NCI-H345 treated with DMSO at 0.1 percent for 48 hours (cell line): Measurements from ENCODE around the gene SUGP2.

ENCODE experiments used
- DNase-seq: peaks from one replicate; lab custom pipeline; 2025; ENCODE audit not compliant: unreplicated experiment; lab: John Stamatoyannopoulos, UW

SUGP2 gene

GRCh38 chr19:19059837-19060611 lies 26.7 kb upstream of the SUGP2 start:
- no peak for DNase-seq

GRCh38 chr19:19059018-19059836 lies 25.9 kb upstream of the SUGP2 start:
- DNase-seq = no peak

GRCh38 chr19:19057720-19058119 lies 24.4 kb upstream of the SUGP2 start:
- no peak for DNase-seq

- DNase-seq = no peak
Observed at GRCh38 chr19:19057317-19057716, 24.0 kb upstream of the SUGP2 start.

GRCh38 chr19:19056636-19057275 lies 23.4 kb upstream of the SUGP2 start:
- no peak for DNase-seq

- DNase-seq = no peak
Observed at GRCh38 chr19:19055701-19056100, 22.4 kb upstream of the SUGP2 start.

- no peak for DNase-seq
Observed at GRCh38 chr19:19054939-19055440, 21.7 kb upstream of the SUGP2 start.

- DNase-seq = no peak
Observed at GRCh38 chr19:19054315-19054938, 21.1 kb upstream of the SUGP2 start.

GRCh38 chr19:19053508-19054314 lies 20.4 kb upstream of the SUGP2 start:
- no peak for DNase-seq

- DNase-seq = no peak
Observed at GRCh38 chr19:19052921-19053320, 19.6 kb upstream of the SUGP2 start.

GRCh38 chr19:19051478-19052213 lies 18.3 kb upstream of the SUGP2 start:
- no peak for DNase-seq

- DNase-seq = no peak
Observed at GRCh38 chr19:19050731-19051130, 17.4 kb upstream of the SUGP2 start.

GRCh38 chr19:19050104-19050503 lies 16.8 kb upstream of the SUGP2 start:
- DNase-seq = no peak

GRCh38 chr19:19049406-19049805 lies 16.1 kb upstream of the SUGP2 start:
- no peak for DNase-seq

- DNase-seq = no peak
Observed at GRCh38 chr19:19043881-19044280, 10.6 kb upstream of the SUGP2 start.

GRCh38 chr19:19043481-19043880 lies 10.2 kb upstream of the SUGP2 start:
- DNase-seq = no peak

- no peak for DNase-seq
Observed at GRCh38 chr19:19042732-19043280, 9.5 kb upstream of the SUGP2 start.

GRCh38 chr19:19040417-19040816 lies 7.1 kb upstream of the SUGP2 start:
- no peak for DNase-seq

GRCh38 chr19:19039901-19040300 lies 6.6 kb upstream of the SUGP2 start:
- no peak for DNase-seq
